Spleen (tissue), 11 donors: ENCODE data around the gene ARHGAP25. TPM values are rescaled to one million over a fixed set of nuclear protein-coding genes. Genes with fewer than 3 reads are reported as not detected.

Experiments
- DNase-seq: peaks from one replicate; pipeline ENCODE4 v3.0.0-alpha.2; 2020
- H3K27ac ChIP-seq, 8 donors: fragments of 200-600 bp; sonication (generic) in 7 of 8; 1 replicate in 4 of 8; 2 replicates in 4 of 8; pipeline versions ENCODE4 v1.5.0 to v1.8.0; 2016 to 2021; ENCODE audit warnings: inconsistent platforms in 4 of 8, mild to moderate bottlenecking in 4 of 8, moderate library complexity in 1 of 8
- H3K27me3 ChIP-seq, 7 donors: fragments of 200-600 bp; sonication (generic) in 6 of 7; replicated peaks in 1 of 7; 1 replicate in 4 of 7; 2 replicates in 3 of 7; pipeline versions ENCODE4 v1.5.0 to v1.8.0; 2016 to 2021; ENCODE audit warnings: inconsistent platforms in 3 of 7, mild to moderate bottlenecking in 1 of 7
- H3K36me3 ChIP-seq, 6 donors: fragments of 200-600 bp; sonication (generic) in 5 of 6; 1 replicate in 4 of 6; 2 replicates in 2 of 6; pipeline versions ENCODE4 v1.5.0 to v1.8.0; 2016 to 2021; ENCODE audit warnings: inconsistent platforms in 2 of 6
- H3K4me1 ChIP-seq, 6 donors: fragments of 200-600 bp; sonication (generic) in 5 of 6; 1 replicate in 3 of 6; 2 replicates in 3 of 6; pipeline versions ENCODE4 v1.5.0 to v1.8.0; 2016 to 2021; ENCODE audit warnings: inconsistent platforms in 3 of 6
- H3K4me3 ChIP-seq, 8 donors: fragments of 200-600 bp; sonication (generic) in 7 of 8; 1 replicate in 4 of 8; 2 replicates in 4 of 8; pipeline versions ENCODE4 v1.5.0 to v1.8.0; 2016 to 2021; ENCODE audit warnings: inconsistent platforms in 4 of 8, mild to moderate bottlenecking in 4 of 8, moderate library complexity in 2 of 8
- H3K9me3 ChIP-seq, 8 donors: fragments of 200-600 bp; sonication (generic) in 7 of 8; 1 replicate in 4 of 8; 2 replicates in 4 of 8; pipeline versions ENCODE4 v1.5.0 to v1.8.0; 2016 to 2021; ENCODE audit warnings: inconsistent platforms in 4 of 8
- POLR2A ChIP-seq, 3 donors: fragments of 450-650 bp; IDR thresholded peaks; one replicate each; pipeline ENCODE4 v1.5.1; 2017; ENCODE audit warnings: antibody characterized with exemption in 3 of 3, mild to moderate bottlenecking in 1 of 3
- POLR2AphosphoS5 ChIP-seq, 3 donors: sonication (generic); formaldehyde crosslinking; IDR thresholded peaks; one replicate each; pipeline ENCODE4 v1.5.1; 2017; ENCODE audit warnings: antibody characterized with exemption in 3 of 3
- WGBS, 5 donors: extraction: QIAGEN DNeasy Blood & Tissue Kit in 3 of 5; methylation state at CpG; one replicate each; pipeline versions ENCODE4 v1.1.5 to v1.1.7; 2013 to 2018; 5-methylcytosine and 5-hydroxymethylcytosine counted together
- intact Hi-C: fragments of 100-400 bp; cut with DNase I; formaldehyde crosslinking; loops from one replicate; pipeline ENCODE4 v1.15.0; 2023; ENCODE audit warnings: low total_unique reads
- polyA plus RNA-seq, 3 donors: library from polyadenylated mRNA; stranded (reverse); fragments of 200-250 nt; gene quantifications; one replicate each; pipeline ENCODE4 v1.2.1, GENCODE V29; 2013
- total RNA-seq, 7 donors: library from RNA; depleted of rRNA in 3 of 7; stranded (reverse); fragments of >200 nt in 3 of 7; fragmentation: NEBNext Ultra II Directional in 4 of 7; extraction: Animal tissue kit (Norgen Biotek cat#: 25700) in 4 of 7; gene quantifications; one replicate each; pipeline versions ENCODE4 v1.1.0 to v1.2.1, GENCODE V29; 2016 to 2021
- TF ChIP-seq, protein P1 (sequence below), 11 experiments: fragments of 200-600 bp in 7 of 11; fragments of 450-650 bp in 4 of 11; sonication (generic) in 4 of 11; IDR thresholded peaks in 8 of 11; conservative IDR thresholded peaks in 3 of 11; 1 replicate in 7 of 11; 2 replicates in 4 of 11; pipeline versions ENCODE4 v1.4.0 to v1.8.0; 2016 to 2021; ENCODE audit warnings: antibody characterized with exemption in 11 of 11, inconsistent platforms in 4 of 11, mild to moderate bottlenecking in 1 of 11
- donor health status: healthy with polysubstance abuse.
- donor health status: DM: no; HTN: no; CAD: no; lungs with moderate emphysema.
- donor health status: DM: no; HTN: no; CAD: no.
- donor health status: Bipolar disorder and iron deficiency.
- donor health status: healthy.
- donor health status: DM: no; HTN: no; CAD: no.
- donor health status: DM: yes; HTN: yes; CAD: no.

The ARHGAP25 gene
- total and polyA plus RNA-seq, 10 donors, result 72.0 to 173 (median 130) TPM

DNA sequence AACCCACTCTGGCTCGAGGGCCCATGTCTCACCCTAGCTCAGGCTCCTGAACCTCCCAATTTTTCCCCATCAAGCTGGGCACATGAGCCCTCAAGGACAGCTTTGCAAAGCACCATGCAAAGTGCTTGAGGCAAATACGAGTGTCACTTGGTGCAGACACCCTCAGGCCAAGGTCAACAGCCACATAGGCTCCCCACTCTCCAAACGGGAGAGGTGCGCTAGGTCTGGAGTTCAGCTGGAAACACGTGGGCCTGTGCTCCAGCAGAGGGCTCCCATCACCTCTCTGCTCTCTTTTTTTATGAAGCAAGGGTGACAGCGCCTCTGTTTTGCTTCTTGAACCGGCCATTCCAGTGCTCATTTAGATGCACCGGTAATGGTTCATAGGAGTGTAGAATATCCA, 11.9 kb upstream of the ARHGAP25 start:
- H3K36me3 ChIP-seq, result no peaks in the 10 kb centered on the region
- WGBS, 5 donors, result 77 to 89% (median 79%) methylated on average over 8 of the region's 8 CpGs
- peaks cover 33 to 67% (median 58%) of the 10 kb centered on the region in 6 donors for H3K4me1 ChIP-seq
- no peaks in the 10 kb centered on the region for H3K27me3 ChIP-seq
- intact Hi-C loops, result no loop called here
- H3K4me3 ChIP-seq, result no peak overlapping the region
- TF ChIP-seq, protein P1, sequence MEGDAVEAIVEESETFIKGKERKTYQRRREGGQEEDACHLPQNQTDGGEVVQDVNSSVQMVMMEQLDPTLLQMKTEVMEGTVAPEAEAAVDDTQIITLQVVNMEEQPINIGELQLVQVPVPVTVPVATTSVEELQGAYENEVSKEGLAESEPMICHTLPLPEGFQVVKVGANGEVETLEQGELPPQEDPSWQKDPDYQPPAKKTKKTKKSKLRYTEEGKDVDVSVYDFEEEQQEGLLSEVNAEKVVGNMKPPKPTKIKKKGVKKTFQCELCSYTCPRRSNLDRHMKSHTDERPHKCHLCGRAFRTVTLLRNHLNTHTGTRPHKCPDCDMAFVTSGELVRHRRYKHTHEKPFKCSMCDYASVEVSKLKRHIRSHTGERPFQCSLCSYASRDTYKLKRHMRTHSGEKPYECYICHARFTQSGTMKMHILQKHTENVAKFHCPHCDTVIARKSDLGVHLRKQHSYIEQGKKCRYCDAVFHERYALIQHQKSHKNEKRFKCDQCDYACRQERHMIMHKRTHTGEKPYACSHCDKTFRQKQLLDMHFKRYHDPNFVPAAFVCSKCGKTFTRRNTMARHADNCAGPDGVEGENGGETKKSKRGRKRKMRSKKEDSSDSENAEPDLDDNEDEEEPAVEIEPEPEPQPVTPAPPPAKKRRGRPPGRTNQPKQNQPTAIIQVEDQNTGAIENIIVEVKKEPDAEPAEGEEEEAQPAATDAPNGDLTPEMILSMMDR (IDR thresholded peaks at IDR 0.05 in 8 of 11, conservative IDR thresholded peaks at IDR 0.05 in 3 of 11), result no peak
- TF ChIP-seq POLR2A (IDR thresholded peaks at IDR 0.05), result no peak
- TF ChIP-seq POLR2AphosphoS5 (IDR thresholded peaks at IDR 0.05), result no peak
- H3K27ac ChIP-seq, result peak overlapping the region in 1 of 8 donors; percentile 41
- no peaks in the 10 kb centered on the region for H3K9me3 ChIP-seq
- no peak for DNase-seq

DNA sequence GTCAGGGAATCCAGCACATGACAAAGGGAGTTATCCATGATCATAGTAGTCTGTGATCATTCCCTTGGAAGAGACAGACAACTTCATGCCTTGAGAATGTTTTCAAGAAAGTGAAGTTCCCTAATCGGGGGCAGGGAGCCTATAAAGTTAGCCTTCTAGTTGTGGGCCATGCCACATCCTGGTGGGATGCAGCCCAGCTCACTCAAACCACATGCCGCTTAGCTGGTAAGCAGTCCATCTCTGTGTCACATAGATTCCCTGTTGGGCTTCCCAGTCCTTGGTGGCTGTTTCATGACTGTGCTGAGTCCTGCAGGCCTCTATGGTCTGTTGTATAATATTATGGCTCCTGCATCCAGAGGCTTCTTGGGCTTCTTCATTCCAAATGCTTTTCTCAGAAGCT, 11.4 kb upstream of the ARHGAP25 start:
- Histone ChIP-seq H3K9me3 (no peaks in the 10 kb centered on the region), H3K27me3 (no peaks in the 10 kb centered on the region), H3K36me3 (no peaks in the 10 kb centered on the region), H3K4me3 (no peak overlapping the region), H3K4me1 (peaks cover 35 to 67% (median 60%) of the 10 kb centered on the region in 6 donors), H3K27ac (peak overlapping the region in 1 of 8 donors; percentile 41)
- no peak for DNase-seq
- WGBS, 5 donors, result 64 to 81% (median 69%) methylated on average over 2 of the region's 2 CpGs
- TF ChIP-seq, protein P1 (IDR thresholded peaks at IDR 0.05 in 8 of 11, conservative IDR thresholded peaks at IDR 0.05 in 3 of 11), result no peak
- TF ChIP-seq POLR2A (IDR thresholded peaks at IDR 0.05) (no peak), POLR2AphosphoS5 (IDR thresholded peaks at IDR 0.05) (no peak)
- intact Hi-C loops, result no loop called here

DNA sequence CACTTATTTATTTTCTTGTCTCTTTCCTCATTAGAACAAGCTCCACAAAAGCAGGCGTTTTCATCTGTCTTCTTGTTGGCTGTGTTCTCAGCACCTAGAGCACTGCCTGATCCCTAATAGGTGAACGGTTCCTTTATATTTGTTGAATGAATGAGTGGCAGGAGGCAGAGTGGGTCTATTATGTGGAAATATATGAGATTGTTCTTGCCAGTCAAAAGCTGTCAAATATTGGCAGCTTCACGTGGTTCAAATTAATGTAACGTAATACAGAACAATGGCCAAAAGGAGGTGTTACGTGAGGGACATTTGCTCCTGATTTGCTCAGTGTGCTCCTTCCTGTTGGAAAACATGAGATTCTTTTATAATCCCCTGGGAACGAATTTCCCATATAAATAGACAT, 8.5 kb upstream of the ARHGAP25 start:
- H3K27me3 ChIP-seq, result no peaks in the 10 kb centered on the region
- H3K36me3 ChIP-seq, result no peaks in the 10 kb centered on the region
- peak overlapping the region in 4 of 8 donors; percentile 47 to 79 (median 73) for H3K27ac ChIP-seq
- 58 to 75% (median 67%) methylated on average over 6 of the region's 6 CpGs for WGBS, 5 donors
- TF ChIP-seq POLR2A (IDR thresholded peaks at IDR 0.05), result no peak
- H3K9me3 ChIP-seq, result no peaks in the 10 kb centered on the region
- DNase-seq, result no peak
- intact Hi-C loops, result no loop called here
- H3K4me1 ChIP-seq, result peaks cover 27 to 63% (median 44%) of the 10 kb centered on the region in 6 donors
- no peak overlapping the region for H3K4me3 ChIP-seq

DNA sequence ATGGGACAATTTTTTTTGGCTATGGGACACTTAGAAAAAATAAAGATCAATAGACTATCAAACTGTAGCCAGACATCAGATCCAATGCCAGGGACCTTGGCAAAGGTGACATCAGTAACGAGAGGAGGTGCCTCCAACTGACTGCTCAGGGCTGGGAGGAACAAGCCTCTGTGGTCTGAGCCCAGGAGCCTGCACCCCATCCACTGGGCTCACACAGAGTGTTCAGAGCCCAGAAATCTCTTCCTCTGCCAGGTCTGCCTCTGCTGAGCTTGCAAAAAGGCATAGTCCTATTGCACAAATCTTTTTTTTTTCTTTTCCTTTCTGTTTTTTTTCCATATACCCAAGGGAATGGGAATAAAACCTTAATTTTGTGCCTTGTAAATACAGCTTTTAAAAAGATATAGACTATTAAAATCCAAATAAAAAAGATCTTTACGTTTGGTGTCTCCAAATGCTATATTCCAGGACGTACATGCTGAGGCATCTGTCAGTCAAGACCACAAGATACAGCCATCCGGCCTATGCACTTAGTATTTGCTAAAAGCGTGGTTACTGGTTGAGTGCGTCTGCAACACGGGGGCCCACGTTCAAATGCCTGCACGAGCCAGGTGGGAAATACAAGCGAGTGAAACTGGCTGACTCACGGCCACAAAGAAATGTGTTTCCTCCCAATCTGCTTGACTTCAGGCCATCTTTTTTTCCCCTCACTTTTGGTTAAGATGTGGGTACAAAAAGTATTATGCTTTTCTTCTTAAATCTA, 7.8 kb upstream of the ARHGAP25 start:
- intact Hi-C loops, result no loop called here
- 18 to 39% (median 33%) methylated on average over 11 of the region's 11 CpGs for WGBS, 5 donors
- no peaks in the 10 kb centered on the region for H3K36me3 ChIP-seq
- H3K27ac ChIP-seq, result peak overlapping the region; percentile 23 to 79 (median 64)
- TF ChIP-seq POLR2A (IDR thresholded peaks at IDR 0.05), result no peak
- TF ChIP-seq POLR2AphosphoS5 (IDR thresholded peaks at IDR 0.05), result peak in 2 of 3 donors; percentile 70 to 85
- H3K4me1 ChIP-seq, result peaks cover 22 to 63% (median 37%) of the 10 kb centered on the region in 6 donors
- H3K9me3 ChIP-seq, result no peaks in the 10 kb centered on the region
- H3K4me3 ChIP-seq, result peak overlapping the region in 1 of 8 donors; percentile 2
- no peaks in the 10 kb centered on the region for H3K27me3 ChIP-seq
- peak; percentile 91 for DNase-seq

DNA sequence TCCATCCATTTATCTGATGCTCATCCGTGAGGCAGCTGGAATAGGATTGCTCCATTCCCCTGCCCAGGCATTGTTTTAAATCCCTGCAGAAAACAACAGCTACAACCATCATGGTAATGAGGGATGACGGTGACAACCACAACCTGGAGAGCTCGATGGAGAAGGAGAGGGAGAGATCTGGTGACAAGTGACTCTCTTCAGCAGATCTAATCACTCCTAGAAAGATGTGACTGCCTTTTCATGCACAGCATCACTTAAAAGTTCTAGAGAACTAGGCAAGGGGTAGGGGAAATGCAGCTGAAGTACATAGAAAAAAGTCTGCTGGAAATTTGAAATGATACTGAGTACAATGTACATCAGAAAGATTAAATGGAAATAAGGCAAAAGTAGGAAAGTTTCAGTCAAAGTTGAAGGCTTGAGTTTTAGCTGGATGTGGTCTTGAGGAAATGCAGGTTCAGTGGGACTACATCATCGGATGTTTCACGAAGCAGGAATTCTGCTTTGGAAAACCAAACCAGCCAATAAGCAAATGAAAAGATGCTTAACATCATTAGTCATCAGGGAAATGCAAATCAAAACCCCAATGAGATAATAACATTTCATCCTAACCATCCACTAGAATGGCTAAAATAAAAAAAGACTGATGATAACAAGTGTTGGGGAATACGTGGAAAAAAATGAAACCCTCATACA, 6.8 kb upstream of the ARHGAP25 start:
- no peak for DNase-seq
- Histone ChIP-seq H3K4me3 (no peak overlapping the region), H3K9me3 (no peaks in the 10 kb centered on the region), H3K27me3 (no peaks in the 10 kb centered on the region), H3K36me3 (no peaks in the 10 kb centered on the region), H3K27ac (peak overlapping the region in 7 of 8 donors; percentile 23 to 79 (median 68)), H3K4me1 (peaks cover 15 to 63% (median 35%) of the 10 kb centered on the region in 6 donors)
- intact Hi-C loops, result no loop called here
- 67 to 74% (median 72%) methylated on average over 6 of the region's 6 CpGs for WGBS, 5 donors
- TF ChIP-seq POLR2AphosphoS5 (IDR thresholded peaks at IDR 0.05), result no peak
- TF ChIP-seq, protein P1 (IDR thresholded peaks at IDR 0.05 in 8 of 11, conservative IDR thresholded peaks at IDR 0.05 in 3 of 11), result no peak
- no peak for TF ChIP-seq POLR2A (IDR thresholded peaks at IDR 0.05)
